IMR-90 (cell line): Measurements from ENCODE around the gene CGA. TPM values are rescaled to one million over a fixed set of nuclear protein-coding genes. Genes with fewer than 3 reads are reported as not detected.

Experiments used
- ATAC-seq: fragments of 200-7000 bp; cut with Tn5 transposase; 2 replicates; pipeline ENCODE4 v1.9.1; 2020; ENCODE audit warnings: low read depth, mild to moderate bottlenecking, moderate library complexity
- BruUV-seq: library from RNA; stranded (reverse); fragments of 400-500 nt; replicated peaks from 2 replicates; lab custom pipeline; 2021; lab: Mats Ljungman, UMichigan
- CTCF ChIA-PET: fragments of 300-600 bp; formaldehyde crosslinking; extraction: SDS; loops from one replicate; lab custom pipeline; 2021; ENCODE audit warnings: antibody characterized with exemption; lab: Yijun Ruan, JAX
- POLR2A ChIA-PET: fragments of 300-600 bp; sonication (Branson Sonifier 250); formaldehyde crosslinking; loops from one replicate; lab custom pipeline; 2022; ENCODE audit warnings: antibody characterized with exemption; ENCODE audit not compliant: unreplicated experiment; lab: Charles Lee
- DNase-seq: peaks from one replicate; pipeline ENCODE4 v3.0.0; 2013
- H2AFZ ChIP-seq: replicated peaks from 2 replicates; pipeline ENCODE3; 2013; ENCODE audit warnings: low read length, mild to moderate bottlenecking; ENCODE audit not compliant: poor library complexity
- H2AK5ac ChIP-seq: 2 replicates; pipeline ENCODE4 v1.6.1; 2013; ENCODE audit warnings: low read depth, low read length, inconsistent platforms
- H2AK9ac ChIP-seq: replicated peaks from 2 replicates; pipeline ENCODE3; 2013; ENCODE audit warnings: mild to moderate bottlenecking, low read depth, low read length, moderate library complexity; ENCODE audit not compliant: poor library complexity
- H2BK120ac ChIP-seq: 2 replicates; pipeline ENCODE4 v1.6.1; 2013; ENCODE audit warnings: low read depth, low read length, inconsistent platforms
- H2BK15ac ChIP-seq: 3 replicates; pipeline ENCODE4 v1.6.1; 2013; ENCODE audit warnings: low read depth, low read length, inconsistent platforms
- H2BK20ac ChIP-seq: 2 replicates; pipeline ENCODE4 v1.6.1; 2013; ENCODE audit warnings: low read depth, mild to moderate bottlenecking, inconsistent platforms, low read length, moderate library complexity
- H2BK5ac ChIP-seq: 2 replicates; pipeline ENCODE4 v1.6.1; 2013; ENCODE audit warnings: mild to moderate bottlenecking, low read depth, low read length, inconsistent platforms; ENCODE audit not compliant: poor library complexity, severe bottlenecking
- H3K14ac ChIP-seq: replicated peaks from 2 replicates; pipeline ENCODE4 v1.6.1; 2013; ENCODE audit warnings: low read depth, low read length, inconsistent platforms
- H3K18ac ChIP-seq: 2 replicates; pipeline ENCODE4 v1.6.1; 2013; ENCODE audit warnings: low read depth, low read length, control low read depth
- H3K23ac ChIP-seq: 2 replicates; pipeline ENCODE4 v1.6.1; 2013; ENCODE audit warnings: low read depth, low read length, inconsistent platforms
- H3K27ac ChIP-seq: 2 replicates; pipeline ENCODE4 v1.5.1; 2013; ENCODE audit warnings: mild to moderate bottlenecking, control low read depth, low read length; ENCODE audit not compliant: insufficient read depth
- H3K27me3 ChIP-seq: 2 replicates; pipeline ENCODE4 v1.6.1; 2013; ENCODE audit warnings: low read length; ENCODE audit not compliant: control insufficient read depth, insufficient read depth
- H3K36me3 ChIP-seq: 2 replicates; pipeline ENCODE4 v1.6.1; 2013; ENCODE audit warnings: low read length, mixed read lengths; ENCODE audit not compliant: control insufficient read depth, insufficient read depth
- H3K4ac ChIP-seq: 2 replicates; pipeline ENCODE4 v1.6.1; 2013; ENCODE audit warnings: low read depth, low read length, inconsistent platforms
- H3K4me1 ChIP-seq: 2 replicates; pipeline ENCODE4 v1.6.1; 2013; ENCODE audit warnings: low read length, mixed read lengths; ENCODE audit not compliant: control insufficient read depth, insufficient read depth
- H3K4me2 ChIP-seq: 2 replicates; pipeline ENCODE4 v1.6.1; 2013; ENCODE audit warnings: low read depth, mild to moderate bottlenecking, control low read depth, low read length, moderate library complexity
- H3K4me3 ChIP-seq: 2 replicates; pipeline ENCODE4 v1.5.1; 2013; ENCODE audit warnings: low read depth, mild to moderate bottlenecking, control low read depth, low read length, moderate library complexity; ENCODE audit not compliant: insufficient read depth
- H3K56ac ChIP-seq: 2 replicates; pipeline ENCODE4 v1.6.1; 2013; ENCODE audit warnings: low read length, inconsistent platforms; ENCODE audit not compliant: insufficient read depth; ENCODE audit errors: extremely low read depth
- H3K79me1 ChIP-seq, 2 experiments: 2 replicates each; pipeline ENCODE4 v1.6.1; 2013; ENCODE audit warnings: low read length in 2 of 2, inconsistent platforms in 1 of 2, low read depth in 1 of 2
- H3K9ac ChIP-seq: 2 replicates; pipeline ENCODE4 v1.6.1; 2013; ENCODE audit warnings: low read depth, low read length, control low read depth
- H3K9me1 ChIP-seq: 2 replicates; pipeline ENCODE4 v1.6.1; 2013; ENCODE audit warnings: low read length, inconsistent platforms; ENCODE audit not compliant: insufficient read depth
- H3K9me3 ChIP-seq: 2 replicates; pipeline ENCODE4 v1.6.1; 2013; ENCODE audit warnings: low read length; ENCODE audit not compliant: control insufficient read depth, insufficient read depth
- H4K20me1 ChIP-seq: 2 replicates; pipeline ENCODE4 v1.6.1; 2013; ENCODE audit warnings: low read length, inconsistent platforms; ENCODE audit not compliant: insufficient read depth
- H4K5ac ChIP-seq: 2 replicates; pipeline ENCODE4 v1.6.1; 2013; ENCODE audit warnings: mild to moderate bottlenecking, low read depth, low read length, control low read depth
- H4K8ac ChIP-seq, 2 experiments: 2 replicates each; pipeline ENCODE4 v1.6.1; 2013; ENCODE audit warnings: low read depth in 2 of 2, low read length in 2 of 2, control low read depth in 1 of 2, inconsistent platforms in 1 of 2
- H4K91ac ChIP-seq: 2 replicates; pipeline ENCODE4 v1.6.1; 2013; ENCODE audit warnings: low read depth, low read length, inconsistent platforms; ENCODE audit not compliant: insufficient read depth
- FOS ChIP-seq: fragments of 150-350 bp; IDR thresholded peaks from 2 replicates; pipeline ENCODE4 v1.6.1; 2016; ENCODE audit warnings: low read depth, low read length
- SMC3 ChIP-seq: fragments of 150-350 bp; IDR thresholded peaks from 2 replicates; pipeline ENCODE4 v1.6.1; 2016; ENCODE audit warnings: low read depth, mild to moderate bottlenecking, antibody characterized with exemption, low read length, moderate library complexity
- WGBS, 2 experiments: methylation state at CpG; one replicate each; pipeline versions ENCODE4 v1.1.5 to v1.1.7; 2013; ENCODE audit warnings: missing lambda C conversion rate in 2 of 2; ENCODE audit not compliant: insufficient read length in 1 of 2; ENCODE audit errors: extremely low coverage in 2 of 2; 5-methylcytosine and 5-hydroxymethylcytosine counted together
- dilution Hi-C: fragments of 300-500 bp; cut with HindIII; formaldehyde crosslinking; loops from one replicate; pipeline ENCODE4 v1.14.3; 2018; ENCODE audit warnings: low sequenced_read_pairs; ENCODE audit not compliant: unreplicated experiment
- in situ Hi-C: fragments of 300-500 bp; cut with MboI; formaldehyde crosslinking; loops from 3 replicates; pipeline ENCODE4 v1.14.3; 2019; ENCODE audit warnings: low sequenced_read_pairs, inconsistent platforms, mixed read lengths
- intact Hi-C: fragments of 100-400 bp; cut with micrococcal nuclease; formaldehyde crosslinking; loops from 2 replicates; pipeline ENCODE4 v1.10.0; 2022
- polyA plus RNA-seq, 3 experiments: library from polyadenylated mRNA; depleted of rRNA; stranded (reverse); fragments of >200 nt; gene quantifications; 2 replicates each; pipeline ENCODE4 v1.2.3, GENCODE V29; 2012; ENCODE audit warnings: low replicate concordance in 1 of 3
- total RNA-seq: library from RNA; depleted of rRNA; stranded (reverse); fragments of >200 nt; gene quantifications from 2 replicates; pipeline ENCODE4 v1.2.3, GENCODE V29; 2012

The CGA gene
- total and polyA plus RNA-seq, 2 of the 4 experiments (the other 2 are of a cell fraction), result 0.15 TPM; not detected in 1

DNA sequence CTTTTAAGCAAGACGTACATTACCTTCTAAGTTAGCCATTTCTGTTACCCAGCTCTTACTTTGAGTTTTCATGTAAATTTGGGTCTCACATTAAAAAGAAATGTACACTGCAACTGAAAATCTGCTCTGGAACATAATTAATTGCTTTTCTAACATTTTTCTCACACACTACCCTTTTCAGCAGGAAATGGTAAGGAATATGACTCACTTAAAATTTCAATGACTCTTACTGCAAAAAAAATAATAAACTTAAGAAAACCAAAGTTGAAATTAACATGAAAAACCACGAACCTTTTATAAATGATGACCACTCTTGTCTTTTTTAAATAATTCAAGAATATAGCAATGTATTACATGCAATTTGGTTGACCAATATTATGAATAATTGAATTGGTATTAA is 1.3 kb downstream of the CGA start:
- dilution Hi-C loops, result no loop called here
- Histone ChIP-seq H2BK5ac (no peak overlapping the region), H2AK9ac (no peak overlapping the region), H3K9me3 (no peaks in the 10 kb centered on the region), H3K4me3 (no peak overlapping the region), H4K8ac (no peak overlapping the region; a peak in 1 of 4 replicates), H3K36me3 (no peaks in the 10 kb centered on the region), H4K20me1 (no peaks in the 10 kb centered on the region), H4K5ac (no peak overlapping the region), H3K4me2 (peak overlapping the region; percentile 59; the same call in 1 of the 2 replicates), H3K27me3 (no peaks in the 10 kb centered on the region), H3K4me1 (peaks cover 2% of the 10 kb centered on the region; the same call in 1 of the 2 replicates), H3K79me1 (no peaks in the 10 kb centered on the region), H2AFZ (no peak overlapping the region), H3K14ac (no peak overlapping the region), H4K91ac (no peak overlapping the region), H2BK120ac (no peak overlapping the region), H3K9ac (no peak overlapping the region), H3K27ac (no peak overlapping the region), H3K18ac (no peak overlapping the region), H2BK15ac (no peak overlapping the region), H2BK20ac (no peak overlapping the region), H3K9me1 (no peaks in the 10 kb centered on the region), H3K4ac (no peak overlapping the region), H3K56ac (no peak overlapping the region), H2AK5ac (no peak overlapping the region), H3K23ac (no peak overlapping the region)
- in situ Hi-C loops, result no loop called here
- no CpG with 5 or more reads among the region's 2 CpGs for WGBS, 2 experiments
- ChIA-PET CTCF (interaction anchor here (0.6 to 1.0 kb wide), 2 partner anchors 14 to 305 kb away, joined by 3 to 4 read pairs; no protein-coding TSS in a partner anchor), POLR2A (no interaction called here)
- DNase-seq, result peak; percentile 61
- BruUV-seq, result no TSS peak
- ATAC-seq, result peak; percentile 56; the same call in 1 of the 2 replicates
- TF ChIP-seq SMC3 (no peak), FOS (0 out of 2 replicates have a peak, but pooled peaks have one; percentile 26)
- intact Hi-C loops, result no loop called here
